Measurements from ENCODE around the gene SOS2. TPM values are rescaled to one million over a fixed set of nuclear protein-coding genes. Genes with fewer than 3 reads are reported as not detected.

The SOS2 gene
- total RNA-seq, 2 donors from 2014 or later = 22.6 to 41.4 TPM

- H3K4me1 ChIP-seq (replicated peaks) = no peaks in the 10 kb centered on the region
- 95% methylated on average over 2 of the region's 2 CpGs for WGBS
- intact Hi-C loops (cut with DNase I) = no loop called here
- DNase-seq (ENCODE audit: low spot score) = no peak
- no peak overlapping the region for H3K4me3 ChIP-seq
- no peaks in the 10 kb centered on the region for H3K27me3 ChIP-seq (replicated peaks; ENCODE audit: insufficient read depth)
- TF ChIP-seq POLR2AphosphoS5 (IDR thresholded peaks at IDR 0.05) = no peak
- no peak for TF ChIP-seq POLR2A (IDR thresholded peaks at IDR 0.05)
- no peak for TF ChIP-seq CTCF (IDR thresholded peaks at IDR 0.05)
- H3K27ac ChIP-seq = no peak overlapping the region
- no peaks in the 10 kb centered on the region for H3K9me3 ChIP-seq
- H3K36me3 ChIP-seq = no peaks in the 10 kb centered on the region
These were observed 103.6 kb downstream of the SOS2 start for GRCh38 chr14:50127802-50128201.

GRCh38 chr14:50123062-50123461 is 108.3 kb downstream of the SOS2 start:
- H3K4me3 ChIP-seq = no peak overlapping the region
- TF ChIP-seq POLR2A (IDR thresholded peaks at IDR 0.05) (no peak), POLR2AphosphoS5 (IDR thresholded peaks at IDR 0.05) (no peak), CTCF (IDR thresholded peaks at IDR 0.05) (no peak)
- intact Hi-C loops (cut with DNase I) = no loop called here
- H3K4me1 ChIP-seq (replicated peaks) = no peaks in the 10 kb centered on the region
- H3K36me3 ChIP-seq = no peaks in the 10 kb centered on the region
- DNase-seq (ENCODE audit: low spot score) = no peak
- no peaks in the 10 kb centered on the region for H3K9me3 ChIP-seq
- H3K27ac ChIP-seq = no peak overlapping the region
- H3K27me3 ChIP-seq (replicated peaks; ENCODE audit: insufficient read depth) = no peaks in the 10 kb centered on the region
- WGBS = 93% methylated on average over 3 of the region's 3 CpGs

GRCh38 chr14:50122291-50122690 is 109.1 kb downstream of the SOS2 start:
- intact Hi-C loops (cut with DNase I) = no loop called here
- TF ChIP-seq CTCF (IDR thresholded peaks at IDR 0.05) = no peak
- TF ChIP-seq POLR2A (IDR thresholded peaks at IDR 0.05) = no peak
- no peak for TF ChIP-seq POLR2AphosphoS5 (IDR thresholded peaks at IDR 0.05)
- H3K36me3 ChIP-seq = no peaks in the 10 kb centered on the region
- no peaks in the 10 kb centered on the region for H3K27me3 ChIP-seq (replicated peaks; ENCODE audit: insufficient read depth)
- no peaks in the 10 kb centered on the region for H3K9me3 ChIP-seq
- no peak overlapping the region for H3K4me3 ChIP-seq
- WGBS = 91% methylated on average over 6 of the region's 6 CpGs
- H3K27ac ChIP-seq = no peak overlapping the region
- DNase-seq (ENCODE audit: low spot score) = no peak
- H3K4me1 ChIP-seq (replicated peaks) = no peaks in the 10 kb centered on the region

GRCh38 chr14:50121486-50121885 is 109.9 kb downstream of the SOS2 start:
- Histone ChIP-seq H3K36me3 (no peaks in the 10 kb centered on the region), H3K27me3 (replicated peaks; ENCODE audit: insufficient read depth) (no peaks in the 10 kb centered on the region), H3K4me3 (no peak overlapping the region), H3K4me1 (replicated peaks) (no peaks in the 10 kb centered on the region), H3K9me3 (no peaks in the 10 kb centered on the region), H3K27ac (no peak overlapping the region)
- no peak for DNase-seq (ENCODE audit: low spot score)
- intact Hi-C loops (cut with DNase I) = no loop called here
- no peak for TF ChIP-seq POLR2AphosphoS5 (IDR thresholded peaks at IDR 0.05)
- TF ChIP-seq POLR2A (IDR thresholded peaks at IDR 0.05) = no peak
- TF ChIP-seq CTCF (IDR thresholded peaks at IDR 0.05) = no peak
- 91% methylated on average over 5 of the region's 5 CpGs for WGBS

GRCh38 chr14:50117456-50117855 is 113.9 kb downstream of the SOS2 start:
- TF ChIP-seq CTCF (IDR thresholded peaks at IDR 0.05) = no peak
- no peak for TF ChIP-seq POLR2A (IDR thresholded peaks at IDR 0.05)
- no peaks in the 10 kb centered on the region for H3K36me3 ChIP-seq
- H3K4me3 ChIP-seq = no peak overlapping the region
- no peaks in the 10 kb centered on the region for H3K4me1 ChIP-seq (replicated peaks)
- H3K27ac ChIP-seq = peak overlapping the region in 1 of 2 donors; percentile 90
- DNase-seq (ENCODE audit: low spot score) = no peak
- H3K9me3 ChIP-seq = no peaks in the 10 kb centered on the region
- no peaks in the 10 kb centered on the region for H3K27me3 ChIP-seq (replicated peaks; ENCODE audit: insufficient read depth)
- intact Hi-C loops (cut with DNase I) = no loop called here
- 77% methylated on average over 2 of the region's 2 CpGs for WGBS

Data from prostate gland (tissue), 2 donors.